Esophagus muscularis mucosa (tissue), 4 donors: Measurements from ENCODE around the gene PHYHD1.
A peak's percentile ranks its signal among the peaks of the same experiment; 100 is the strongest.

Source experiments
- CTCF ChIP-seq, 3 experiments: fragments of 200-600 bp in 2 of 3; fragments of 450-650 bp in 1 of 3; sonication (generic) in 2 of 3; IDR thresholded peaks; one replicate each; pipeline ENCODE4 v1.5.1; 2017 to 2019; ENCODE audit warnings: antibody characterized with exemption in 3 of 3, mild to moderate bottlenecking in 2 of 3, moderate library complexity in 1 of 3
- EP300 ChIP-seq: sonication (generic); formaldehyde crosslinking; IDR thresholded peaks from one replicate; pipeline ENCODE4 v1.6.1; 2017; ENCODE audit warnings: antibody characterized with exemption
- POLR2A ChIP-seq: fragments of 450-650 bp; IDR thresholded peaks from one replicate; pipeline ENCODE4 v1.6.1; 2017; ENCODE audit warnings: antibody characterized with exemption, moderate library complexity, mild to moderate bottlenecking, low read depth
- POLR2AphosphoS5 ChIP-seq, 2 donors: sonication (generic); formaldehyde crosslinking; IDR thresholded peaks; one replicate each; pipeline ENCODE4 v1.6.1; 2017; ENCODE audit warnings: antibody characterized with exemption in 2 of 2

GRCh38 chr9:128902351-128903078 lies 18.3 kb upstream of the PHYHD1 start:
- TF ChIP-seq CTCF (IDR thresholded peaks at IDR 0.05) (no peak), POLR2A (no peak), POLR2AphosphoS5 (IDR thresholded peaks at IDR 0.05) (peak; percentile 52 to 58), EP300 (no peak)
